Breast epithelium (tissue), 3 donors: ENCODE data around the gene PYROXD2.

Source experiments
- POLR2A ChIP-seq: fragments of 450-650 bp; IDR thresholded peaks from one replicate; pipeline ENCODE4 v1.6.1; 2016; ENCODE audit warnings: antibody characterized with exemption, mild to moderate bottlenecking, moderate library complexity
- TF ChIP-seq, protein P1 (sequence below), 3 donors: fragments of 450-650 bp; IDR thresholded peaks; one replicate each; pipeline ENCODE4 v1.5.1; 2016 to 2017; ENCODE audit warnings: antibody characterized with exemption in 3 of 3, mild to moderate bottlenecking in 3 of 3, moderate library complexity in 3 of 3

DNA sequence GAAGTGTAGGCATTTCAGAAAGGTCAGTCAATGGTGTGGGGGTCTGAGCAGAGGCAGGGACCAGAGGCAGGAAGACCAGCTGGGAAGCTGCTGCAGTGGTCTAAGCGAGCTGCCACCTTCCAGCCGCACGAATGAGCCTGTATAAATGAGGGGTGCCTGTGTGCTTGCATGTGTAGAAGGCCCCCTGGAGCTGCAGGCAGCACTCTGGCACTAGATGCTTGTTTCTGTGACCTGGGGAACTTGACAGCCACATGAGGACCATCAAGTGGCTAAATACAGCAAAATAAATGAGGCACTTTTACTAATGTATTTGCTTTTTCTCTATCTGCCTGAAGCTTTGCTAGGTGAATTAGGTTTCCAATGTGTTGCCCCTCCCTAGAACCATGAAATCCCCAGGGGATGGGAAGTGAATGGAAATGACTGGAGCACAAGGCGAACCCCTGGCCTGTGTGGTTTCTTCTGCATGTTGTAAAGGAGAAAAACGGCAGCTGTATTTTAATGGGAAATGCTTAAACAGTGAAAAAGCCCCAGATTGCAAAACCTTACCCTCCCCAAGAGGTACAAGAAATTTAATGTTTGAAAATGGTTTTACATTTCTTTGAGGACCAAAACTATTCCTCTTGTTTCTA, 57.7 kb downstream of the PYROXD2 start:
- TF ChIP-seq, protein P1, sequence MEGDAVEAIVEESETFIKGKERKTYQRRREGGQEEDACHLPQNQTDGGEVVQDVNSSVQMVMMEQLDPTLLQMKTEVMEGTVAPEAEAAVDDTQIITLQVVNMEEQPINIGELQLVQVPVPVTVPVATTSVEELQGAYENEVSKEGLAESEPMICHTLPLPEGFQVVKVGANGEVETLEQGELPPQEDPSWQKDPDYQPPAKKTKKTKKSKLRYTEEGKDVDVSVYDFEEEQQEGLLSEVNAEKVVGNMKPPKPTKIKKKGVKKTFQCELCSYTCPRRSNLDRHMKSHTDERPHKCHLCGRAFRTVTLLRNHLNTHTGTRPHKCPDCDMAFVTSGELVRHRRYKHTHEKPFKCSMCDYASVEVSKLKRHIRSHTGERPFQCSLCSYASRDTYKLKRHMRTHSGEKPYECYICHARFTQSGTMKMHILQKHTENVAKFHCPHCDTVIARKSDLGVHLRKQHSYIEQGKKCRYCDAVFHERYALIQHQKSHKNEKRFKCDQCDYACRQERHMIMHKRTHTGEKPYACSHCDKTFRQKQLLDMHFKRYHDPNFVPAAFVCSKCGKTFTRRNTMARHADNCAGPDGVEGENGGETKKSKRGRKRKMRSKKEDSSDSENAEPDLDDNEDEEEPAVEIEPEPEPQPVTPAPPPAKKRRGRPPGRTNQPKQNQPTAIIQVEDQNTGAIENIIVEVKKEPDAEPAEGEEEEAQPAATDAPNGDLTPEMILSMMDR (IDR thresholded peaks at IDR 0.05): no peak
- no peak for TF ChIP-seq POLR2A
